ENCODE results near the gene MPST.

DNA sequence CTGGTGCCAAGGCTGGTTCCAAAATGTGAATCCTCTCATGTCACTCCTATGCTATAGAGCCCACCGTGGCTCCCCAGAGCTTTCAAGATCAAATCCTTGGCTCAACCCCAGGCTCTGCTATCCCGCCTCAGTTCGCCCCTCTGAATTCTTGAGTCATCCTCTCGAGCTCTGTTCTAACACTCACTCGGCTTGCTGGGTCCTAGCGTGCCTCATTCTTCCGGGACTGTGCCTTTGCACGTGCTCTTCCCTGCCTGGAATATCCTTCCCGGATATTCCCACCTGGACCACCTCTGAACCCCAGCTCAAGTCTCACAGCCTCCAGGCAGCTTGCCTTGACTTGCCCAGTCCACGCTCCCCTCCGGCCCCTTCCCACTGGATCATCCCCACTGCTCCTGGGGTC, 45.0 kb downstream of the MPST start:
- TF ChIP-seq, protein P1, sequence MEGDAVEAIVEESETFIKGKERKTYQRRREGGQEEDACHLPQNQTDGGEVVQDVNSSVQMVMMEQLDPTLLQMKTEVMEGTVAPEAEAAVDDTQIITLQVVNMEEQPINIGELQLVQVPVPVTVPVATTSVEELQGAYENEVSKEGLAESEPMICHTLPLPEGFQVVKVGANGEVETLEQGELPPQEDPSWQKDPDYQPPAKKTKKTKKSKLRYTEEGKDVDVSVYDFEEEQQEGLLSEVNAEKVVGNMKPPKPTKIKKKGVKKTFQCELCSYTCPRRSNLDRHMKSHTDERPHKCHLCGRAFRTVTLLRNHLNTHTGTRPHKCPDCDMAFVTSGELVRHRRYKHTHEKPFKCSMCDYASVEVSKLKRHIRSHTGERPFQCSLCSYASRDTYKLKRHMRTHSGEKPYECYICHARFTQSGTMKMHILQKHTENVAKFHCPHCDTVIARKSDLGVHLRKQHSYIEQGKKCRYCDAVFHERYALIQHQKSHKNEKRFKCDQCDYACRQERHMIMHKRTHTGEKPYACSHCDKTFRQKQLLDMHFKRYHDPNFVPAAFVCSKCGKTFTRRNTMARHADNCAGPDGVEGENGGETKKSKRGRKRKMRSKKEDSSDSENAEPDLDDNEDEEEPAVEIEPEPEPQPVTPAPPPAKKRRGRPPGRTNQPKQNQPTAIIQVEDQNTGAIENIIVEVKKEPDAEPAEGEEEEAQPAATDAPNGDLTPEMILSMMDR (IDR thresholded peaks at IDR 0.05), result no peak
- TF ChIP-seq POLR2AphosphoS5 (IDR thresholded peaks at IDR 0.05) (no peak), POLR2A (IDR thresholded peaks at IDR 0.05) (no peak), EP300 (IDR thresholded peaks at IDR 0.05) (no peak)
